ENCODE data around the gene TP73.

Gene TP73

DNA sequence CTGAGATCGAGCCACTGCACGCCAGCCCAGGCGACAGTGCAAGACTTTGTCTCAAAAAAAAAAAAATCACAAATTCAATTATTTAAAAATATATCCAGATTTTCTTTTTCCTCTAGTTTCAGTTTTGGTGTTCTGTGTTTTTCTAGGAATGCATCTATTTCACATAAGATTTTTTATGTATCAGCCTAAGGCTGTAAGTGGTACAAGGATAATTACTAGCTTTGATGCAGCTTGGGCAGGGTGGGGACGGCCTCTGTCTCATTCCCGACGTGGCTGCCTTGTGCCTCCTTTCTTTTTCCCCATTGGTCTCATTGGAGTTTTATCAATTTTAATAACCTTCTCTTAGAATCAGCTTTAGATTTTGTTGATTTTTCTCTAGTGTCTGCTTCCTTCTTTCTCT is 106.8 kb downstream of the TP73 start:
- TF ChIP-seq SIN3A (IDR thresholded peaks at IDR 0.05; ENCODE audit: borderline replicate concordance, insufficient read depth, low read length) (no peak), REST (IDR thresholded peaks at IDR 0.05; ENCODE audit: insufficient read depth in 1 of 2, low read depth in 2 of 2, low read length in 2 of 2) (no peak), FOXP2 (optimal IDR thresholded peaks at IDR 0.05; ENCODE audit: borderline replicate concordance, extremely low read depth, extremely low read length, insufficient read depth) (no peak), TAF1 (IDR thresholded peaks at IDR 0.05; ENCODE audit: borderline replicate concordance, insufficient read depth, low read length) (no peak), POLR2AphosphoS5 (IDR thresholded peaks at IDR 0.05; ENCODE audit: low read depth, low read length) (no peak)

DNA sequence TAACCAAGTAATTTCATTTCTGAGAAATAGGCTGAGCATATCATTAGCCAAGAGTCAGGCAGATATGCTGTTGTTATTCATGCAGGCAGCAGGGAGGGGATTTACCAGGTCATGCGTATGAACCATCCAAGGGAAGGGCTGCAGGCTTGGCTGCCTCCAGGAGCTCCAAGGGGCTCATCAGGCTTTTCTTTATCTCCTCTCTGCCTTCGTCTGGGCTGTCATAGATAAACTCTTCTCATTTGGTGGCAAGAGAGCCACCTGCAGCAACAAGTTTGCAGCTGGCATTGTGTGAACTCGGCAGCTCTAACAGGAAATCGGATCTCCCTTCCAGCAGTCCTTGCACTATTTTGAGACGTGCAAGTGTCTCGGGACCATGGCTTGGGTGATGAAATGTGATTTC is 107.5 kb downstream of the TP73 start:
- TF ChIP-seq FOXP2 (optimal IDR thresholded peaks at IDR 0.05; ENCODE audit: borderline replicate concordance, extremely low read depth, extremely low read length, insufficient read depth) (no peak), POLR2AphosphoS5 (IDR thresholded peaks at IDR 0.05; ENCODE audit: low read depth, low read length) (no peak), SIN3A (IDR thresholded peaks at IDR 0.05; ENCODE audit: borderline replicate concordance, insufficient read depth, low read length) (no peak), TAF1 (IDR thresholded peaks at IDR 0.05; ENCODE audit: borderline replicate concordance, insufficient read depth, low read length) (no peak), REST (IDR thresholded peaks at IDR 0.05; ENCODE audit: insufficient read depth in 1 of 2, low read depth in 2 of 2, low read length in 2 of 2) (no peak)

GRCh38 chr1:3761296-3762010 is 109.1 kb downstream of the TP73 start:
- TF ChIP-seq TAF1 (IDR thresholded peaks at IDR 0.05; ENCODE audit: borderline replicate concordance, insufficient read depth, low read length) (no peak), REST (IDR thresholded peaks at IDR 0.05; ENCODE audit: insufficient read depth in 1 of 2, low read depth in 2 of 2, low read length in 2 of 2) (no peak), POLR2AphosphoS5 (IDR thresholded peaks at IDR 0.05; ENCODE audit: low read depth, low read length) (no peak), FOXP2 (optimal IDR thresholded peaks at IDR 0.05; ENCODE audit: borderline replicate concordance, extremely low read depth, extremely low read length, insufficient read depth) (no peak), SIN3A (IDR thresholded peaks at IDR 0.05; ENCODE audit: borderline replicate concordance, insufficient read depth, low read length) (no peak)

- no peak for TF ChIP-seq SIN3A (IDR thresholded peaks at IDR 0.05; ENCODE audit: borderline replicate concordance, insufficient read depth, low read length)
- no peak for TF ChIP-seq POLR2AphosphoS5 (IDR thresholded peaks at IDR 0.05; ENCODE audit: low read depth, low read length)
- no peak for TF ChIP-seq REST (IDR thresholded peaks at IDR 0.05; ENCODE audit: insufficient read depth in 1 of 2, low read depth in 2 of 2, low read length in 2 of 2)
- TF ChIP-seq TAF1 (IDR thresholded peaks at IDR 0.05; ENCODE audit: borderline replicate concordance, insufficient read depth, low read length), result no peak
- TF ChIP-seq FOXP2 (optimal IDR thresholded peaks at IDR 0.05; ENCODE audit: borderline replicate concordance, extremely low read depth, extremely low read length, insufficient read depth), result no peak
Observed at GRCh38 chr1:3762151-3762872, 110.0 kb downstream of the TP73 start.
